Nephron (organoid): ENCODE data around the gene KCNMA1.
A peak's percentile ranks its signal among the peaks of the same experiment; 100 is the strongest.

Experiments used
- H3K27ac Mint-ChIP-seq, 3 experiments: 2 replicates each; pipeline ENCODE4 v1.8.0; 2020; ENCODE audit warnings: mixed read lengths in 3 of 3, mild to moderate bottlenecking in 2 of 3, moderate library complexity in 1 of 3
- H3K27me3 Mint-ChIP-seq: 2 replicates; pipeline ENCODE4 v1.8.0; 2021; ENCODE audit warnings: low read depth, mild to moderate bottlenecking, moderate library complexity, mixed read lengths
- H3K36me3 Mint-ChIP-seq: 2 replicates; pipeline ENCODE4 v1.8.0; 2020; ENCODE audit warnings: low read depth, mixed read lengths
- H3K4me1 Mint-ChIP-seq: 2 replicates; pipeline ENCODE4 v1.8.0; 2020; ENCODE audit warnings: mixed read lengths
- H3K4me3 Mint-ChIP-seq, 3 experiments: 2 replicates each; pipeline ENCODE4 v1.8.0; 2020; ENCODE audit warnings: mild to moderate bottlenecking in 3 of 3, mixed read lengths in 3 of 3, moderate library complexity in 2 of 3
- H3K9me3 Mint-ChIP-seq: 2 replicates; pipeline ENCODE4 v1.8.0; 2020; ENCODE audit warnings: mixed read lengths
- CTCF ChIP-seq, 3 experiments: fragments of 200-600 bp; sonication (generic); IDR thresholded peaks; one replicate each; pipeline ENCODE4 v1.5.0; 2021; ENCODE audit warnings: antibody characterized with exemption in 3 of 3; ENCODE audit not compliant: unreplicated experiment in 3 of 3

The KCNMA1 gene

GRCh38 chr10:76917071-76917470, 720.5 kb downstream of the KCNMA1 start:
- Mint-ChIP-seq H3K27me3 (no peaks in the 10 kb centered on the region), H3K36me3 (no peaks in the 10 kb centered on the region), H3K4me1 (peaks cover 12% of the 10 kb centered on the region), H3K9me3 (no peaks in the 10 kb centered on the region), H3K4me3 (no peak overlapping the region), H3K27ac (no peak overlapping the region)
- no peak for TF ChIP-seq CTCF (IDR thresholded peaks at IDR 0.05; ENCODE audit: unreplicated experiment in 3 of 3)

GRCh38 chr10:76916536-76916935, 721.1 kb downstream of the KCNMA1 start:
- peaks cover 2% of the 10 kb centered on the region for H3K27me3 Mint-ChIP-seq
- H3K9me3 Mint-ChIP-seq: no peaks in the 10 kb centered on the region
- H3K36me3 Mint-ChIP-seq: no peaks in the 10 kb centered on the region
- TF ChIP-seq CTCF (IDR thresholded peaks at IDR 0.05; ENCODE audit: unreplicated experiment in 3 of 3): no peak
- H3K4me1 Mint-ChIP-seq: peaks cover 7% of the 10 kb centered on the region
- no peak overlapping the region for H3K4me3 Mint-ChIP-seq
- H3K27ac Mint-ChIP-seq: no peak overlapping the region

GRCh38 chr10:76915316-76915715, 722.3 kb downstream of the KCNMA1 start:
- no peaks in the 10 kb centered on the region for H3K9me3 Mint-ChIP-seq
- peaks cover 4% of the 10 kb centered on the region for H3K27me3 Mint-ChIP-seq
- no peak overlapping the region for H3K4me3 Mint-ChIP-seq
- no peaks in the 10 kb centered on the region for H3K36me3 Mint-ChIP-seq
- H3K4me1 Mint-ChIP-seq: no peaks in the 10 kb centered on the region
- no peak overlapping the region for H3K27ac Mint-ChIP-seq
- no peak for TF ChIP-seq CTCF (IDR thresholded peaks at IDR 0.05; ENCODE audit: unreplicated experiment in 3 of 3)

- no peaks in the 10 kb centered on the region for H3K9me3 Mint-ChIP-seq
- no peaks in the 10 kb centered on the region for H3K36me3 Mint-ChIP-seq
- H3K4me1 Mint-ChIP-seq: peaks cover 5% of the 10 kb centered on the region
- no peak overlapping the region for H3K4me3 Mint-ChIP-seq
- no peak overlapping the region for H3K27ac Mint-ChIP-seq
- no peak for TF ChIP-seq CTCF (IDR thresholded peaks at IDR 0.05; ENCODE audit: unreplicated experiment in 3 of 3)
- peaks cover 4% of the 10 kb centered on the region for H3K27me3 Mint-ChIP-seq
These were observed 726.4 kb downstream of the KCNMA1 start for GRCh38 chr10:76911184-76911583.

- H3K27ac Mint-ChIP-seq: no peak overlapping the region
- no peak for TF ChIP-seq CTCF (IDR thresholded peaks at IDR 0.05; ENCODE audit: unreplicated experiment in 3 of 3)
- H3K4me1 Mint-ChIP-seq: peaks cover 6% of the 10 kb centered on the region
- no peak overlapping the region for H3K4me3 Mint-ChIP-seq
- H3K27me3 Mint-ChIP-seq: peaks cover 4% of the 10 kb centered on the region
- H3K36me3 Mint-ChIP-seq: no peaks in the 10 kb centered on the region
- no peaks in the 10 kb centered on the region for H3K9me3 Mint-ChIP-seq
These were observed 727.2 kb downstream of the KCNMA1 start for GRCh38 chr10:76910184-76910962.

- H3K9me3 Mint-ChIP-seq: no peaks in the 10 kb centered on the region
These were observed 731.4 kb downstream of the KCNMA1 start for GRCh38 chr10:76906256-76906655.

More at GRCh38 chr10:76906256-76906655, 731.4 kb downstream of the KCNMA1 start:
- no peak overlapping the region for H3K4me3 Mint-ChIP-seq
- TF ChIP-seq CTCF (IDR thresholded peaks at IDR 0.05; ENCODE audit: unreplicated experiment in 3 of 3): no peak
- no peaks in the 10 kb centered on the region for H3K36me3 Mint-ChIP-seq
- peaks cover 4% of the 10 kb centered on the region for H3K27me3 Mint-ChIP-seq
- peaks cover 6% of the 10 kb centered on the region for H3K4me1 Mint-ChIP-seq
- H3K27ac Mint-ChIP-seq: peak overlapping the region in 1 of 3 experiments; percentile 35
